Liver (tissue), 9 donors: Measurements from ENCODE around the gene CTNNA2. TPM values are rescaled to one million over a fixed set of nuclear protein-coding genes. Genes with fewer than 3 reads are reported as not detected.

Experiments
- DNase-seq: peaks from one replicate; pipeline ENCODE4 v3.0.0-alpha.2; 2017; ENCODE audit warnings: low spot score
- H3K27ac ChIP-seq, 2 donors: one replicate each; pipeline ENCODE4 v1.7.0; 2013; ENCODE audit warnings: inconsistent platforms in 2 of 2, low read length in 2 of 2, control low read depth in 1 of 2, low read depth in 1 of 2, mild to moderate bottlenecking in 1 of 2
- H3K27me3 ChIP-seq, 4 donors: one replicate each; pipeline versions ENCODE4 v1.6.1 to v1.7.0; 2013; ENCODE audit warnings: low read length in 3 of 4, inconsistent platforms in 1 of 4, mild to moderate bottlenecking in 1 of 4, moderate library complexity in 1 of 4; ENCODE audit not compliant: control insufficient read depth in 4 of 4, insufficient read depth in 4 of 4
- H3K36me3 ChIP-seq, 4 donors: one replicate each; pipeline versions ENCODE4 v1.6.1 to v1.7.0; 2013; ENCODE audit warnings: low read length in 3 of 4, mild to moderate bottlenecking in 3 of 4, low read depth in 1 of 4, moderate library complexity in 1 of 4; ENCODE audit not compliant: control insufficient read depth in 4 of 4, insufficient read depth in 3 of 4
- H3K4me1 ChIP-seq, 4 donors: one replicate each; pipeline versions ENCODE4 v1.6.1 to v1.7.0; 2013; ENCODE audit warnings: low read length in 3 of 4, mild to moderate bottlenecking in 3 of 4, moderate library complexity in 1 of 4; ENCODE audit not compliant: control insufficient read depth in 4 of 4, insufficient read depth in 4 of 4
- H3K4me3 ChIP-seq, 3 donors: one replicate each; pipeline versions ENCODE4 v1.6.1 to v1.7.0; 2013; ENCODE audit warnings: low read length in 3 of 3, control low read depth in 1 of 3, low read depth in 1 of 3, mild to moderate bottlenecking in 1 of 3
- H3K9ac ChIP-seq, 2 donors: one replicate each; pipeline ENCODE4 v1.7.0; 2013; ENCODE audit warnings: low read length in 2 of 2, mild to moderate bottlenecking in 2 of 2, moderate library complexity in 2 of 2, control low read depth in 1 of 2, low read depth in 1 of 2
- H3K9me3 ChIP-seq, 4 donors: one replicate each; pipeline versions ENCODE4 v1.6.1 to v1.7.0; 2013; ENCODE audit warnings: low read length in 3 of 4; ENCODE audit not compliant: control insufficient read depth in 4 of 4
- EGR1 ChIP-seq, 2 donors: IDR thresholded peaks; 2 replicates each; pipeline ENCODE4 v1.6.1; 2016 to 2018; ENCODE audit warnings: antibody characterized with exemption in 2 of 2, low read depth in 2 of 2
- FOXA2 ChIP-seq: IDR thresholded peaks from 2 replicates; pipeline ENCODE4 v1.6.1; 2016; ENCODE audit warnings: antibody characterized with exemption
- HNF4A ChIP-seq, 2 donors: conservative IDR thresholded peaks; 2 replicates each; pipeline ENCODE4 v1.6.1; 2016; ENCODE audit warnings: antibody characterized with exemption in 2 of 2, mild to moderate bottlenecking in 2 of 2
- NR2F2 ChIP-seq: IDR thresholded peaks from 2 replicates; pipeline ENCODE4 v1.6.1; 2016; ENCODE audit warnings: antibody characterized with exemption
- RAD21 ChIP-seq, 2 donors: IDR thresholded peaks; 2 replicates each; pipeline ENCODE4 v1.6.1; 2016; ENCODE audit warnings: antibody characterized with exemption in 2 of 2, mild to moderate bottlenecking in 2 of 2
- REST ChIP-seq: IDR thresholded peaks from 2 replicates; pipeline ENCODE4 v1.6.1; 2016; ENCODE audit warnings: antibody characterized with exemption, mild to moderate bottlenecking
- RXRA ChIP-seq, 2 donors: IDR thresholded peaks; 2 replicates each; pipeline ENCODE4 v1.6.1; 2017 to 2018; ENCODE audit warnings: antibody characterized with exemption in 2 of 2, mild to moderate bottlenecking in 1 of 2
- SP1 ChIP-seq: IDR thresholded peaks from 2 replicates; pipeline ENCODE4 v1.6.1; 2018; ENCODE audit warnings: antibody characterized with exemption, mild to moderate bottlenecking
- TAF1 ChIP-seq: conservative IDR thresholded peaks from 2 replicates; pipeline ENCODE4 v1.6.1; 2016; ENCODE audit warnings: antibody characterized with exemption, mild to moderate bottlenecking
- YY1 ChIP-seq: IDR thresholded peaks from 2 replicates; pipeline ENCODE4 v1.6.1; 2016; ENCODE audit warnings: antibody characterized with exemption, mild to moderate bottlenecking
- WGBS: extraction: QIAGEN DNeasy Blood & Tissue Kit; methylation state at CpG from one replicate; pipeline ENCODE4 v1.1.7; 2013; 5-methylcytosine and 5-hydroxymethylcytosine counted together
- polyA plus RNA-seq, 2 donors: library from polyadenylated mRNA; stranded (reverse) in 1 of 2; unstranded in 1 of 2; fragments of 200-250 nt in 1 of 2; fragments of >200 nt in 1 of 2; fragmentation: Nextera tagmentation in 1 of 2; extraction: Ambion mirVana in 1 of 2; gene quantifications; one replicate each; pipeline versions ENCODE4 v1.2.1 to v1.2.3, GENCODE V29; 2013 to 2015
- total RNA-seq, 2 donors: library from RNA; depleted of rRNA; stranded (reverse); fragments of >200 nt; gene quantifications; one replicate each; pipeline ENCODE4 v1.2.3, GENCODE V29; 2014
- TF ChIP-seq, protein P1 (sequence below): IDR thresholded peaks from 2 replicates; pipeline ENCODE4 v1.6.1; 2016; ENCODE audit warnings: antibody characterized with exemption
- TF ChIP-seq, protein P2 (sequence below): IDR thresholded peaks from 2 replicates; pipeline ENCODE4 v1.6.1; 2016; ENCODE audit warnings: antibody characterized with exemption
- donor health status: healthy.
- donor health status: healthy.
- donor health status: healthy.
- donor health status: healthy.
- donor health status: healthy.

The CTNNA2 gene
- total and polyA plus RNA-seq, 4 donors = 0.05 TPM; not detected in 3

GRCh38 chr2:80519699-80520291, 1006.9 kb downstream of the CTNNA2 start:
- no peaks in the 10 kb centered on the region for H3K36me3 ChIP-seq
- no peak overlapping the region for H3K27ac ChIP-seq

GRCh38 chr2:80525152-80525551, 1012.3 kb downstream of the CTNNA2 start:
- H3K27me3 ChIP-seq = no peaks in the 10 kb centered on the region
- no peak overlapping the region for H3K9ac ChIP-seq
- no peaks in the 10 kb centered on the region for H3K9me3 ChIP-seq
- 66% methylated on average over 2 of the region's 2 CpGs for whole genome bisulfite sequencing
- H3K4me3 ChIP-seq = no peak overlapping the region
- no peaks in the 10 kb centered on the region for H3K36me3 ChIP-seq
- no peak overlapping the region for H3K27ac ChIP-seq
- no peak for DNase-seq
- TF ChIP-seq FOXA2 = no peak
- H3K4me1 ChIP-seq = no peaks in the 10 kb centered on the region

More at GRCh38 chr2:80519699-80520291, 1006.9 kb downstream of the CTNNA2 start:
- DNase-seq = no peak
- Histone ChIP-seq H3K27me3 (peaks cover 0 to 2% (median 0%) of the 10 kb centered on the region in 4 donors), H3K4me1 (no peaks in the 10 kb centered on the region), H3K9me3 (no peaks in the 10 kb centered on the region), H3K9ac (no peak overlapping the region), H3K4me3 (no peak overlapping the region)
- TF ChIP-seq RXRA (IDR thresholded peaks at IDR 0.05) (no peak), TAF1 (no peak), FOXA2 (no peak), HNF4A (conservative IDR thresholded peaks at IDR 0.05) (no peak), NR2F2 (no peak), YY1 (no peak), EGR1 (IDR thresholded peaks at IDR 0.05; ENCODE audit: low read depth in 2 of 2) (no peak)
- TF ChIP-seq, protein P1, sequence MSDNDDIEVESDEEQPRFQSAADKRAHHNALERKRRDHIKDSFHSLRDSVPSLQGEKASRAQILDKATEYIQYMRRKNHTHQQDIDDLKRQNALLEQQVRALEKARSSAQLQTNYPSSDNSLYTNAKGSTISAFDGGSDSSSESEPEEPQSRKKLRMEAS = no peak
- WGBS = 65% methylated on average over 1 of the region's 1 CpG

GRCh38 chr2:80527119-80527518, 1014.3 kb downstream of the CTNNA2 start:
- H3K9ac ChIP-seq = no peak overlapping the region
- no peaks in the 10 kb centered on the region for H3K9me3 ChIP-seq
- no peak for DNase-seq
- no peak overlapping the region for H3K27ac ChIP-seq
- H3K36me3 ChIP-seq = no peaks in the 10 kb centered on the region
- no peak for TF ChIP-seq TAF1
- no peak for TF ChIP-seq YY1
- TF ChIP-seq REST = no peak
- TF ChIP-seq, protein P2, sequence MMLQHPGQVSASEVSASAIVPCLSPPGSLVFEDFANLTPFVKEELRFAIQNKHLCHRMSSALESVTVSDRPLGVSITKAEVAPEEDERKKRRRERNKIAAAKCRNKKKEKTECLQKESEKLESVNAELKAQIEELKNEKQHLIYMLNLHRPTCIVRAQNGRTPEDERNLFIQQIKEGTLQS = no peak
- no peak for TF ChIP-seq RAD21 (IDR thresholded peaks at IDR 0.05)
- no peak for TF ChIP-seq SP1
- no peak for TF ChIP-seq FOXA2
- no peaks in the 10 kb centered on the region for H3K27me3 ChIP-seq
- 68% methylated on average over 3 of the region's 3 CpGs for WGBS
- H3K4me1 ChIP-seq = no peaks in the 10 kb centered on the region
- no peak overlapping the region for H3K4me3 ChIP-seq
